ENCODE results near the gene MRPS22.

The MRPS22 gene

DNA sequence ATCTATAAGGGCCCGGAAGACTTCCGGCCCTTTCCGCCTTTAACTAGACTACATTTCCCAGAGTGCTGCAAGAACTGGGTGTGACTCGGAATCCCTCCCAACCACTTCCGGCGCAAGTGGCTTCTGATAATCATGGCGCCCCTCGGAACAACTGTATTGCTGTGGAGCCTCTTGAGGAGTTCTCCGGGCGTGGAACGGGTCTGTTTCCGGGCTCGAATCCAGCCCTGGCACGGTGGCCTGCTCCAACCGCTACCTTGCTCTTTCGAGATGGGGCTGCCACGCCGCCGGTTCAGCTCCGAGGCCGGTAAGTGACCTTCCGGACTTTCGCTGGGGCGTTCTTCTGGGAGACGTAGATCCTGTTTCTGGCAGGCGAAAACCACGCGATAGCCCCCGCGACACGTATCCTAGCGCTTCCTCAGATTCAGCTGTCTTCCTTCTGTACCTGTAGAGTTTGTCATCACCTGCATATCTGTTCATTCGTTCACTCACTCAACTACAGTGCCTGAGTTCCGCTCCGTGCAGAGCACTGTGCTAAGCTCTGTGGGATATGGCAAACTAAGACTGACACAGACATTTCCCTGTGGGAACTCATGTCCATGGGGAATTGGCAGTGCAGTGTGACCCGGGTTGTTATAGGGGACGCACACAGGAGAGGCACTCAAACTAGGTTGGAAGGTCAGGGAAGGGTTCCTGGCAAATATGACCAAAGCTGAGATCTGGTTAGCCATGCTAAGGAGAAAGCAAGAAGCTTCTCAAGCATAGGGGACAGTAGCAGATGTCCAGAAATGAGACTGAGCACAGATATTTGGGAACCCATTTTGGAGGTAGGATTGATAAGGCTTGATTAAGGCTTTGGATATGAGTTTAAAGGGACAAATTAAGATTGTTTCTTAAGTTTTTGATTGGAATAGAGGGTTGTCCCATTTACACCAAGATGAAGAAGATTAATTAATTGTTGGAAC is at the start of gene MRPS22:
MRPS22 (plus strand) TSS at position 126 of the 962 bp plus-strand sequence; CDS start at position 133, 7 bp downstream.
- DNase-seq (ENCODE audit: low read depth): peak; percentile 94

DNA sequence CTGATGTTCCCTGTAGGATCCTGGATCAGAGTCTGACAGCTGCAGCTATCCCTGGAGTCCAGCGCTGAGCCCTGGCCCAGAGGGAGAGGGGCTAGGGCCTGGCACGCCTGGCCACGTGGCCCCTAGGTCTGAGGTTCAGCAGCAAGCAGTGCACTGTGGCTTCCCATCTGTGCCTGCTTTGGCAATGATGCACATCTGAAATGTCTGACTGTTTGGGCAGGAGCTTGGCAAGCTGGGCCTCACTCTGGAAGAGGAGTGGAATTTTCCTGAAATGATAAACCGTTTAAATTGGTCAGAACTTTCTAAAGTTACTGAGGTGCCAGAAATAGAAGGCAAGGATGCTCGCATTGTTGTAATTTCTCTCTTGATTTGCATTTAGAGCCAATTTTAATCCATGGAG is 48.8 kb upstream of the MRPS22 start:
- DNase-seq (ENCODE audit: low read depth): no peak

DNA sequence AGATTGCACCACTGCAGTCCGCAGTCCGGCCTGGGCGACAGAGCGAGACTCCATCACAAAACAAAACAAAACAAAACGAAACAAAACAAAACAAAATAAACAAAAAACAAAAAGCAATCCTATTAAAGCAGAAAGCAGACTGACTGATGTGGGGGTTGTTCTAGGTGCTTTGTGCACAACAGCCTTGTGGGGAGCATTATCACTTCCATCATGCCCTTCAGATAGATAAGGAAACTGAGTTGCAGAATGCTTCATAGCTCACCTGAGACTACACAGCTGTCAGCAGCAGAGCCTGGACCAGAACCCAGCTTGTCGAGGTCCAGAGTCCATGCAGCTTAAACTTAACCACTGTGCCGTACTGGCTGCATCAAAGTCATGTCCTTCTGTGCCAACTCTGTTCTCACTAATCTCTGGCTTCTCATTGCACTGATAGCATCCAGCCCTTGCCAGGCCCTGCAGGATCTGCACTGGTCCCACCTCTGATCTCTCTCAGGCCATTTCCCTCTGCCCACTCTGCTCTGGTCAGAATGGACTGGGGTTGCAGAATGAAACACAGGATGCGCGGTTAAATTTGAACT is 47.6 kb upstream of the MRPS22 start:
- no peak for DNase-seq (ENCODE audit: low read depth)

DNA sequence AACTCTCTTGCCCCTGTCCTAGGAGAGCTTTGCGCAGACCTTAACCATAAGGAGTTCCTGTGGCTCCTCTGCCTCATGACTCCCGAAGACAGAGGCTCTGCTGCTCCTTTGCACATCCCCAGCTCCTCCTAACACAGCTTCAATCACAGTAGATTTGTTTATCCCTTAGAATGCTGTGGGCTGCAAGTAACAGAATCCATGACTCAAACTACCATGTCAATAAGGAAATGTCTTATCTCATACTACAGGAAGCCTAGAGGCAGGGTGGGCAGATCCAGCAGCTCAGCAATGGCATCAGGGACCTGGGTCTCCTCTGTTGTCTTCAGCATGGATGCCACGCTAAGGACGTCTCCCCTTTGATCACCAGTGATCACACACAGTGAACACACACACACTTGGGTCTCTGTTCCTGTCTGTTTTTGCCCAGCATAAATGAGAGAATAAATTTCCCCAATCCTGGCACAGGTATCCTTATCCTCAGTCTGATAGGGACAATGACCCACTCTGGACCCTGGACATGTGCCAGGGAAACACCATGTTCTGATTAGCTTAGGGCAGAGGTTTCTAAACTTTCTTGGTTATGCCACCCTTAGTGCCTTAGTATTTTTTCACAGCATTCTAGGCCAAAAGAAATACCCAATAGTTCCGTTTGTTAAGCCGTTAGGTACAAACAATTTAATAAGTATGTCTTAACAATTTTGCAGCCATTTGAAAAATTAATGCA is 46.1 kb upstream of the MRPS22 start:
- peak; percentile 60 for DNase-seq (ENCODE audit: low read depth)

DNA sequence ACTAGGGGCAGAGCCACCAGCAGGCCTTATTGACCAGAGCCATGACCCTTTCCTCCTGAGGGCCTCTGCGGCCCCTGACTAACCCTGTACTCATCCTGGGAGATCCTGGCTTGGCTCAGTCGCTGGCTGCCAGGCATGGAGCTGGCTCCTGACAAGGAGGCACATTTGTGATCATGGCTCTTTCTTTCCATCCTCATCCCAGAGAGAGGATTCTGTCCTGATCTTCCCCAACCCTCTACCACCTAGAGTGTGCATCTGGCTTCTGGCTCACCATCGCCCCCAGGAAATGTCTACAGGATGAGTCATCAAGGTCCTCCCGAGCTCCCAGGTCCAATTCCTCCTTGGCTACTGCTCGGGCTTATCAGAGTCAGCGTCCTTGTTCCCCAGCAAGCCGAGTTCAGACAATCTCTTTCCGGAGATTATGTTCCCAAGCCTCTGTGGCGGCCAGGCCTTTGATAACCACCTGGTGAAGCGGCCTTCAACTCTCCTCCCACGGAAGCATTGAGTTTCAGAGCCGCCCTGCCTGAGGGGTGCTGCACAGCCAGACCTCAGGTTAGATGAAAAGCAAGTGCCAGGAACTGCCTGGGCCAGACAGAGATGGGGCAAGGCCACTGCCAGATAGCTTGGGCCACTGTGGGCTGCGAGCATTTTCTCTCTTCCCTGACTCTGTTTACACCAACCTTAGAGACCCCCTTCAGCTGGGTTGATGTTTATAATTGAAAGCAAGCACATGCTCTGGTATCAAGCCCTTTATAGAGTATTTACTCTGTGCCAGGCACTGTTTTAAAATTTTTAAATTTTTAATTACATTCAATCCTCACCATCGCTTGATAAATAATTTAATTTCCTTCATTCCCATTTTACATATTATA is 44.3 kb upstream of the MRPS22 start:
- DNase-seq (ENCODE audit: low read depth): peak; percentile 95

DNA sequence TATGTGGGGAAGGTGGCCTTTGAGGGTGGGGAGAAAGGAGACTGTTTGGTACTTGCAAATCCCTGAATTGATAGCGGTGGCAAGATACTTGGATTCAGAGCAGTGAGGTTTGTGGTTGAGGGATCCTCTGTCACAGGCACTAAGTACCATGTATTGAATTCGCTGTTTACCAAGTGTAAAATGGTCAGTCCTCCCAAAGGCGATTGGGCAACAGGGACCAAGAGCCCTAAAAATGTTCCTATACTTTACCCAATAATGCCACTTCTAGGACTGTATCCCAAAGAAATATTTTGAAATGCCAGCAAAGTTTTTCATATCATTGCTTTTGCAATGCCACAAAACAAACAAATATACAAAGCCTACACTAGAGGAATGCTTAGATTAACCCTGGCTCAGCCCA is 43.4 kb upstream of the MRPS22 start:
- no peak for DNase-seq (ENCODE audit: low read depth)

DNA sequence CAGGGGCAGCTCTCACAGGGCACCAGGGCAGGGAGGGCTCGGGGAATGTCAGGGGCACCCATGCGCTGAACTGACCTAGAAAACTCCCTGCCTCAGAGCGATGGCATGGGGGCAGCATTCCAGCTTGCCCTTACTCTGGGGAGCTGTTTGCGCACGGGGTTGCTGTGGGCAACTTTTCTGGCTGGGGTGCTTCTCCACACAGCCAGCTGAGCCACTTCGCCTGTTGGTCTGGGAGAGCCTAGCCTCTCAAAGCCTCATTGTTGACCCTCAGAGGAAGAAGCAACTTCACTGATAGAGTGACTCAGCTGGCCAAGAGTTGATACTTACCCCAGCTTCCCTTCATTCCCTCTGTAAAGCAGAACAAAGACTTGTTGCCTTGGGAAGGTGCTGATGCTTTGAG is 42.6 kb upstream of the MRPS22 start:
- DNase-seq (ENCODE audit: low read depth): peak; percentile 72

DNA sequence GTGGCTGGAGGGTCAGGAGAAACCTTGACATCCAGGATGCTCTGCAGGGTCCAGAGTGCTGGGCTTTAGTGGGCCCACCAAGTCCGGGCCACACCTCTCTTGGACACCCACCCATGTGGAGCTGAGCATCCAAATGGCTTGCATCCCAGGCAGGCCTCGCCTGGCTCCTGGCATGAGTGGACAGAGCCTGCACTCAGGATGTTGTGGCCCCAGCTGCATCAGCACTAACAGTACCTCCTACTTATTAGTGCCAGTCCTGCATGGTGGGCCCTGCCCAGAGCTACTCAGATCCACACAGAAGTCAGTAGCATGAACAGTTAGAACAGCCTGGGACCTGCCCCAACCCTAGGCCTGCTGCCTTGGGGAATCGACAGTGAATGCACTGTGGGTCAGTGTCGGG is 42.2 kb upstream of the MRPS22 start:
- no peak for DNase-seq (ENCODE audit: low read depth)

DNA sequence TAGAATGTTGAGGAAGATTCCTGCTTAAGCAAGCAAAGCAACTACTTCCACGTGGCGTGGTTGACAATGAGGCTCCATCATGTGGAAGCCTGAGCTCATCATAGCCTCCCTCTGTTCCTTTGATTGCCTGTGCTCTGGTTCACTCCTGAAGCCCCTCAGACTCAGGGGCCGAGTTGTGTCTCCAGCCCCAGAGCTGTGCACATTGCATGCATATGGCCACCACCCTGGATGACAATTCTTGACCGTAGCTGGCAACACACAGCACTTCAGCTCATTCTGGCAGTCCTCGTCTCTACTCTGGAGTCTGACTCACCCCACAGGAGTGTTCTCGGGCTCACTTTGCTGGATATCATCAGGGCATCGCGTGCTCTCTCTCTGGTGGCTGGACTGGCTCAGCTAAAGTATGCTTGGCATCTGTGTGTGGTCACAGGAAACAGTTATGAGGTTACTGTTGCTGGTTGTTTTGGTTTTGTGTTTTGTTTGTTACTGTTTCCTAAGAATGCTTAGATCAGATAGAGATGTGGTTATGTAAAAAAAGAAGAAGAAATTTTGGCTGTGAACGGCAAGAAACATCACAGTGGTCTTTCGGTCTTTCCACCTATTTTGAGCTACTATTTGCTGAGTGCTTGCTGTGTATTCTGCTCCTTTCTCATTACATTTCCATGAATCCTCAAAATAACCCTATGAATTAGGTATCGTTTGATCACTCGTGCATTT is 41.6 kb upstream of the MRPS22 start:
- peak; percentile 100 for DNase-seq (ENCODE audit: low read depth)

DNA sequence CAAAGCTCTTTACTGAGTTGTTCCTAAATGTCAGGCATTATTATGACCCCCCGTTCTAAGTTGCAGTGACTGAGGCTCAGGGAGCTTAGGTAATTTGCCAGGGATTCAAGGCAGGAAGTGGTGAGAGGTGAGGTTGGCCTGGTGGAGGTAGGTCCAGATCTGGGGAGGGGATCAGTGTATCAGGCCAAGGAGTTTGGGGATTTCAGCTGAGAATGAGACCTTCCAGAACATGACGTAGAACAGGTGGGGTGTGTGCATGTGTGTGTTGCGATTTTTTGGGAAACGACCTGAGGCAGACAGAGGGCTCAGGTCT is 41.1 kb upstream of the MRPS22 start:
- DNase-seq (ENCODE audit: low read depth): no peak

DNA sequence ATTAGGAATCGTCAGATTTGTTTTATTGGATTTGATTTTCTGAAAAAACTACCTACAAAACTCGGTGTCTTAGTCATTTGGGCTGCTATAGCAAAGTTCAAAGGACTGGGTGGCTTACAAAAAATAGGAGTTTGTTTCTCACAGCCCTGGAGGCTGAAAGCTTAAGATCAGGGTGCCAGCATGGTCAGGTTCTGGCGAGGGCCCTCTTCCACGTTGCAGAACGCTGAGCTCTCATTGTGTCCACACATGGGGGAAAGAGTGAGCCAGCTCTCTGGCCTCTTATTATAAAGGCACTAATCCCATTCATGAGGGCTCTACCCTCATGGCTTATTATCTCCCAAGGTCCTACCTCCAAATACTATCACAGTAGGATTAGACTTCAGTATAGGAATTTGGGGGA is 40.6 kb upstream of the MRPS22 start:
- DNase-seq (ENCODE audit: low read depth): no peak

DNA sequence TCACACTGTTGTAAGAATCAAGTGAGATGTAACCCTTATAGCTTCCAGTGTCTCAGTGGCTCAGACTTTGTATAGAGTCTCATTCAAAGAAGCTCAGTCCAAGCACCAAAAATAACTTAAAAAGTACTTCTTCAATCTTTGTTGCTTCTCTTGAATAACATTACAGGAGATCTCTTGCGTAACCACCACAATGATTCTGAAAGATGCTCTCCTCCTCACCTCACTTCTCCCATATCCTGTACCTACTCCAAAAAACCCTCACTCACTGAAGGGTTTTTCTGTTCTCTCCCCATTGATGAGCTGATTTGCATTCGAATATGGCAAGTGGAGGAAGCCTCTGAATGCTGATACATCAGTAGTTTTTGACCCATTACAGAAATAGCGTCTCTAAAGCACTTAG is 39.4 kb upstream of the MRPS22 start:
- no peak for DNase-seq (ENCODE audit: low read depth)

DNA sequence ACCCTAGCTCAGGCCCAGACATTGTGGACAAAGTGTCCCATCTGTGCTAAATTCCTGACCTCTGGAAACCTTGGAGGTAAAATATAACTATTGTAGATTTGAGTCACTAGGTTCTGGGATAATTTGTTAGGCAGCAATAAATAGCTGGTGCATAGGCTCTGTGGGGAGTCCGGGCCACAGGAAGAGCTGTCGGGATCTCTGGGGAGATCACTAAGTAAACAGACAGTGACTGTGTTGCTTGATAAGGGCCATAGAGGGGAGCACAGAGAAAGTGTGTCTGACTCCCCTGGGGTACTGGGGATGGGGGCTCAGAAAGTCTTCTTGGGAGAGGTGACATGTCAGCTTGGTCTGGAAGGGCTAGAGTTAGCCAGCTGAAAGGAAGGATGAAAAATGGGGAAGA is 37.7 kb upstream of the MRPS22 start:
- no peak for DNase-seq (ENCODE audit: low read depth)

DNA sequence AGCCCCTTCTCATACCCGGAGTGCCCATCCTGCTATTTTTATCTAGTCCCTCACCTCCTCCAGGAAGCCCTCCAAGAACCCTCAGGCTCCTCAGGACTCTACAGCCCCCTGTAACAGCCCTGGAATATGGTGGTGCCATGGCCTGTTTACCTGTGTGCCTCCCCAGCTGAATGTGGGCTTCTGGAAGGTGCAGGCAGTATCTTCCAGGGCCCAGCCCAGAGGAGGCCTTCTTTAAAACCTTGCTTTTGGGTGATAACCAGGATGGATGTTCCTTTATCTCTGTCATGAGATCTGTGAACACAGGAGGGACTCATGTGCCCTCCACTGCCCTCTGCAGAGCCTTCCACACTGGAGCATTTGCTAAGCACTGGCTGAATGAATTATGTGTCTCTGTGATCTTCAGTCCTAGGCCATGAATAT is 36.7 kb upstream of the MRPS22 start:
- no peak for DNase-seq (ENCODE audit: low read depth)

DNA sequence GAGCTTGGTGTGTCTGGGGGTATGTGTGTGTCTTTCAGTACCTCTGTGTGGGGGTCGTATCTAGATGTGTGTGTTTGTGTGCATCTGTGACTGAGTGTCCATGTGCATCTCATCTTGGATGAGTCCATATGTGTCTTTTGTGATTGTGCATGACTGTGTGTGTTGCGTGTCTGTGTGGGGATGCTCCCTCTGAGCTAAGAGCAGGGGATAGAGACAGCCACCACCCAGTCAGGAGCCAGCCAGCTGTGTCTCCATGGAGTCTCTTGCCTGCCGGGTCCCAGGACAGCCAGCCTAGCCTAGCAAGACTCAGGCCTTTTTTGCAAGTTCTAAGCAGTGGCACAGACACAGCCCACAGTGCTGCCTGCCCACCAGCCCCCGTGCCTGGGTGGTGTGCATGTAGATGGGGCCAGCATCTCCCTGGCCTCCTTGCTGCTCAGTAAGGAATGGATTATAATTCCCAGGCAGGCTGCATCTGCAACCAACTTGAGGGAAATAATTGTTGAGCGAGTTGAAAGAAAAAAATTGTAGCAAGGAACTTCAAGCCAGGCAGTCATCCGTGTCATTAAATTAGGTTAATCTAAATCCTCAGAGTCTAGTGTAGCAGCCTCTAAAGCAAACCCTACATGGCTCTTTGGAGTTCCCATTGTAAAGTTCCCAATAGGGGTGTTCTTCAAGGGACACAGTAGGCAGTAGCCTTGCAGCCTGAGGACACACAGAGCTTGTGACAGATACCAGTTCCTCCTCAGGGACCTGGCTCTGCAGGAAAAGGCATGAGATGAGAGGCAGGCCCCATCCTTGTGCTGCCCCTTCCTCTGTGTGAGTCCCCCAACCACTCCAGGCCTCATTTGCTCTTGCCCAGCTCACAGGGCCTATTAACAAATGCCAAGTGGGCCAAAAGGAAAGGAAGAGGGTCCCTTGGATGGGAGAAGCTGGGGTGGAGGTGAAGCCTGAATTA is 35.9 kb upstream of the MRPS22 start:
- DNase-seq (ENCODE audit: low read depth): no peak

DNA sequence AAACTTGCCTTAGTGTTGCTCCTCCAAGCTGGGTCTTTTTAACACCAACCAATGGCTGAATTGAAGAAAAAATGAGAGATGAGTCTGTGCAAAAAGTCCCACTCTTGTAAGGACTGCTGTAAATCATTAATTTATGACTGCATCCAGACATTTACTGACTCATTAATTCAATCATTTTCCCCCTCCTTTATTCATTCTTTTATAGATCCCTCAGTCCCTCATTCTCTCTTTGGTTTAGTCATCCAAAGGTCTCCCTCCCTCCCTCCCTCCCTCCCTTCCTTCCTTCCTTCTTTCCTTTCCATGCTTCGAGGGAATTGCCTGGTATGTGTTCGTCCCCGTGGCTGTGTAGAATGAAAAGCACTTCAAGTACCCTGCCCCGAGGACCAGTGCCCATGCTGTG is 35.3 kb upstream of the MRPS22 start:
- peak; percentile 66 for DNase-seq (ENCODE audit: low read depth)

DNA sequence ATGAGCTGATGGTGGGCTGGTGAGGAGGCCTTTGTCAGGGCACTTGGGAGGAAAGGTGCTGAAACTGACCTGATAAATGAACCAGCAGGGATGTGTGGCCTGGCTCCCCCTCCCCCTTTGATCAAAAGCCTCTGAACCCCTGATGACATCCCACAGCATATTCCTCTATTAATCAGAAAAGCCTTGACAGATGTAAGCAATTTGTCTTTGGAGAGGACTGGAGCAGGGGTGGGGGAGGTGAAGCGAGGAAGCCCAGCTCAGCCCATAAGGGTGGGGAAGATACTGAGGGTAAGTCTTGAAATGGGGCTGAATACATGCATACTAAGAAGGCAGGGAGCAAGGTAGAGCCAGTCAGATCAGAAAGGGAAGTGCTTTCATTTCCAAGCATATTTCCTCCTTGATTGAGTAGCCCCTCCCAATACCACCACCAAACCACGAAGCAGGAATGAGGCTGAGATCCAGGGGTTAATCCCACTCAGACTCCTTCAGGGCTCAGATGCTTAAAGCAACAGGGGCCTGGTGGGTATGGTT is 34.7 kb upstream of the MRPS22 start:
- DNase-seq (ENCODE audit: low read depth): peak; percentile 40

DNA sequence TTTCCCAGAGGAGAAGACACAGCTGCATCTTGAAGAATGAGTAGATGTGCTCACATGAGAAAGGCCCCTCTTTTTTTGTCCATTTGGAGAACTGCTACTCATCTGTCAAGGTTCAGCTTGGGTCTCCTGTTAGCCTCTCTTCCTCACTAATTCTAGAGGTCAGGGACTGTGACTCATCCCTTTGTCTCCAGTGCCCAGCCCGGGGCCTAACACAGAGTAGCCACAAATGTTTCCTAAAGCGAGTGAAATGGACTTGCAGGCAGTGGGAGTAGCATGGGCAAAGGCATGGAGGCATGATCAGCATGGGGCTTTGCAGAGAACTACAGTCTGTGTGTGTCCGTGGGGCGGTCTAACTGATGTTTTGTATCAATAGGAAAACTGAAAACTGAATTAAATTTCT is 33.9 kb upstream of the MRPS22 start:
- DNase-seq (ENCODE audit: low read depth): peak; percentile 90

DNA sequence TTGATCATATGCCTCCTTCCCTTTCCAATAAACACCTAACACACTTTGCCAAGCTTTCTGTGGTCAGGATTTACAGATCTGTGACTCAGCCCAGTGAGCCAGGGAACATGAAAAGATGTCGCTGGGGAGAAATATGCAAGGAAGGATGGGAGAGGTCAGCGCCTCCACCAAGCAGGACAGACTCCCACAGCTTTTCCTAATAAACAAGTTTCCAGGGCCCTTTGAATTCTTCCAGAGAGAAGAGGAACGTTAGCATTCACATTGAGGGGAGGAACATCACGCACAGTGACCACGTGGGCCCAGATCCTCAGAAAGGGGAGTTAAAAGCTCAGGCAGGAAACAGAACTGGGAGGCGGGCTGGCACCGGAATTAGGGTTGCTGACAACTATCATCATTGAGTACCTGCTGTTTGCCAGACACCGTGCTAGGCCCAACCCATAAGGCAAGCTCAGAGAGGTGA is 33.3 kb upstream of the MRPS22 start:
- DNase-seq (ENCODE audit: low read depth): peak; percentile 94

DNA sequence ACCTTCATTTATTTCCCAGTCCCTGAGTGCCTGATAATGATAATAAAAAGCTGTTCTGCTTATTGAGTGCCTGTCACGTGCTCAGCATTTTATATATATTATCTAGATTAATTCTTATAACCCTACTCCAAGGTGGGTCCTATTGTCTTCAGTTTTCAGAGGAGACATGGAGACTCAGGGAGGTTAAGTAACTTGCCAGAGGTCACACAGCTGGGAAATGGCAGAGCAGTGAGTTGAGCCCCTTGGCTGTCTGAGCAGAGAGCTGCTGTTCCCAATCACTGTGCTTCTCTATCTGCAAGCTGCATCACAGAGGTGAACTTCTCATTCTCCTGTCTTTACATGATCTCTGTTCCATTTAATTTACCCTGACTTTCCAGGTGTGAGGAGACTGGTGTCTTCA is 32.3 kb upstream of the MRPS22 start:
- DNase-seq (ENCODE audit: low read depth): no peak

All from ELR (cell line).